ENCODE measurements around the gene C22orf31.

C22orf31 gene

GRCh38 chr22:29023172-29023796 lies 38.3 kb downstream of the C22orf31 start:
- no peak for DNase-seq

GRCh38 chr22:29022101-29022817 lies 39.4 kb downstream of the C22orf31 start:
- no peak for DNase-seq

DNA sequence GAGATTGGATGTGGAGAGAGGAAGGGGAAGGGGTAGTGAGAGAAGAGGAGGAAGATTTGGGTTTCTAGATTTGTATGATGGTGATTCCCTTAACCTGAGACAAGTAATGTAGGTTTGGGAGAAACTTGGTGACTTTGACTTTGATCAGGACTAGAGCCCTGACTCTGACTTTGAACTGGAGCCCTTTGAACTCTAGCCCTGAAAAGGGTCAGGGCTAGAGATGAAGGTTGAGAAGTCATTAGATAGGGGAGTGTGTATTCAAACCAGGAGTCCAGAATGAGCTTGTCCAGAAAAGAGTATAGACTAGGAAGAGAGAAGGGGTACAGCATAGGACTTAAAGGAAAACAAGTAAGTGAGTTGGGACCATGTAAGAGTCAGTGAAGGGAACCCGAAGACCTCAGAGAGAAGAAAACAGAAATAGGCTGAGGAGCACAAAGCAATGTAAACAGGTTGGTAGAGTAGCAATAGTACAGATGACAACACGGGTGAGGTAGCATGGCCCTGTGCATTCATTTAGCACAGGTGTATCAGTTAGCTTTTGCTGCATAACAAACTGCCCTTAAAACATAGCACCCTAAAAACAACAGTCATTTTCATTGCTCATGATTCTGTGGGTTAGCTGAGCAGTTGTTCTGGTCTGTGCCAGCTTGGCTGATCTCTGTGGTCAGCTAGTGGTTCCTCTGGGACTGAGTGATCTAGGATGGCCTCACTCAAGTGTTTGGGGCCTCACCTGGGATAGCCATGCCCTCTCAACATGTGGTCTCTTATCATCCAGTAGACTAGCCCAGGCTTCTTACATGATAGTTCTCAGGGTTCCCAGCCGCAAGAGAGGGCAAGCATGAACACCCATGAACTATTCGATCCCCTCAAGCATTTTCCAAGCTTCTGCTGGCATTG lies 43.1 kb downstream of the C22orf31 start:
- no peak for DNase-seq

- no peak for DNase-seq
Observed at GRCh38 chr22:29016067-29016938, 45.3 kb downstream of the C22orf31 start.

DNA sequence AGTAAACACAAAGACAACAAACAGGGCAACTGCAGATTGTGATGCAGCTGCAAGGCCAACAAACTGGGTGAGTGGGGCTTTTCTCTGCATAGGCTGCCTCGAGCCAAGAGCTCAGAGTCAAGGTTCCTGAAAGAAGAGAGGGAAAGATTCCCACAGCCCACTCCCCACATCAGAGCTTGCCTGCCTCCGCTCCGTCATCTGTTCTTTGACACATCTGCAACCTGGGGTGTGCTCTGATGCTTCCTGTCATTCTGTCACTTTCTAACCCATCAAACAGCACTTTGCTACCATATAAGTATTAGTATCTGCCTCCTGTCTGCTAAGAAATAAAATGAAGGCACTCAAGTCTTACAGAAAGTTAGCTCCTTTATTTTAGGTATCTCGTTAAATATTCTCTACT lies 46.9 kb downstream of the C22orf31 start:
- no peak for DNase-seq

DNA sequence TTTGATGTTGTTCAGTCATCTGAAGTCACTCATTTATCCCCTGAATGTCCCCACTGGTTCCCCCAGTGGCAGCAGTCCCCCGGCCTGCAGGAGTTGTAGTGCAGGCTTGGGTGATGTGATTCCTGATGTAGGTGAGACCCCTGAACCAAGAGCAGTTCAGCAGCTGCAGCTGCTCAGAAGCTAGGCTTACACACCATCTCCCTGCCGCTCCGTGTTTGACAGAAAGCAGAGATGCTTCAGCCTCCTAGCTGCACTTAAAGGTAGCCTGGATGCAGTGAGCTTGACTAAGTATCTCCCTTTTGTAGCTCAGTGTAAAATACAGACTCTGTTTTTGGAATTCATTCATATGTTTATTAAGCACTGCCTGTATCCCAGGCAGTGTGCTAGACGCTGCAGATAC lies 47.3 kb downstream of the C22orf31 start:
- no peak for DNase-seq

GRCh38 chr22:29012952-29013351 lies 48.7 kb downstream of the C22orf31 start:
- no peak for DNase-seq

DNA sequence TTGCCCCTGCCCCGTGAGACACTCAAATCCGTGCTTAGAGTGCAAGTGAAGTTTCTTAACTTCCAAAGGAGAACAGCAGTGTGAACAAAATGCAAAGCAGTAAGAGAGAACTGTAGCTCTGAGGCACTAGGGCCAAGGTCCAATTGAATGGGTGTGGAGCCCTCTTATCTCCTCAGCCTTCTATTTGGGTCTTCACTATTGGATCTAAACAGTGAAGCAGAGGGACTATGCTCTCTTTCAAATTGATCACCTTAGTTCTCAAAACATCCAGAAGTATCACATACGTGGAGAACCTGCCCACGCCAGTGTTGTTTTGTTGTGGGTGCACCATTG lies 49.6 kb downstream of the C22orf31 start:
- DNase-seq: no peak

DNA sequence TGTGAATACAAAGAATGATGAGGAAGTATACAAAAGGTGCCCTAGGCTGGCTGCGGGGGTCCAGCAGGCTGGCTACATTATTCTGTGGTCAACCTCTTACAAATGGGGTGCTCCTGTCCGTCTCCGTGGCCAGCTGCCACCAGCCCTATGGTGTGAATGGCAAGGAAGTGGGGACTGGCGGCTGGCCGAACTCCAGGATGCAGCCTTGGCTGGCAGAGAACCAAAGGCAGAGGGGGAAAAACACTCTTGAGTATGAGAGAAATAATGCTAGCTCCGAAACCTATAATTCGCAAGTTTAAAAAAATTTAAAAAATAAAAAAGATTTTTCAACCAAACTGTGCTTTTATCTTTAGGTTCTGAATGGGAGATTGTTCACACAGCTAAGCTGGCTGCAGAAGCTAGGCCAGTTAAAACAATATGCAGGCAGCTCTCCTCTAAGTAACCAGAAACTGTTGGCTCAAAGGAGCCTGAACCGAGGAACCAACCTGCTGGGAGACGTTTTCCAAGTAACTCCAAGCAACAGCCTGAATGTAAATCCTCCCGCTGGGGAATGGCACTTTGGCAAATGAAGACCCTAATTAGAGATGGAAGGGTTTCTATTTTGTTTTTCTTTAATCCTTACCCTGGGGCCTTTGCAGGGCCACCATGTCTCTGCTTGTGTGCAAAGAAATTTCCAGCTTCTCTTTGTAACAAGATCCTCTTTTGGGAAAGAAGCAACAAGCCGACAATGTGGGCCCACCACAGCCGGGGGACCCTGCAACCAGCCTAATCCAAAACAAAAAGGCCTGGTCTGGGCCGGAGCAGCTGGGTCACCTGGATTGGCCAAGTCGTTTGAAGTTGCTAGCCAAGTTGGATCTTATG lies 50.2 kb downstream of the C22orf31 start:
- no peak for DNase-seq

DNA sequence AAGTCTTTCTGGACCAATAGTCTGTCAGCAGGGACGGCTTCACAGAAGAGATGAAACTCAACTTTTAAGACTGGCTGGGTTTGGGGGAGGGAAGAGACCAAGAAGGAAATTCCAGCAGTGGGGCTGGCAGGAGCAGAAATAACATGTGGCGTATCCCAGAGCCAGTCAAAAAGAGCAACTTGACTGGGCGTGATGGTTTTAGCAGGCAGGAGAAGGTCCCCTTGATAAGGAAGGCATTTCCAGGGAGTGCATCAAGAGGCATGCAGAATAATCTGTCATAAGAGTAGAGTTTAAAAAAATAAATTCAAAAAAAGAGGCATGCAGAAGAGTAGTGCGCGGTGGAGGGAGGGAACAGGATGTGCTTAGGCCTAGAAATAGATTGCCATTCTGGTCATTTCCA lies 52.5 kb downstream of the C22orf31 start:
- no peak for DNase-seq
